Ureter (tissue), 1 donor: ENCODE results near the gene DLEC1. TPM values are rescaled to one million over a fixed set of nuclear protein-coding genes. Genes with fewer than 3 reads are reported as not detected.

Experiments used
- DNase-seq: peaks from one replicate; pipeline ENCODE4 v3.0.0-alpha.2; 2020; ENCODE audit warnings: low spot score
- total RNA-seq: library from RNA; stranded (reverse); gene quantifications from one replicate; pipeline ENCODE4 v1.2.4, GENCODE V29; 2023
- donor health status: DM: yes; HTN: yes; CAD: no.

The DLEC1 gene
- total RNA-seq, 1 donor from 2014 or later: 5.6 TPM

- no peak for DNase-seq
Measured at GRCh38 chr3:38000965-38001455, 38.0 kb upstream of the DLEC1 start.

DNA sequence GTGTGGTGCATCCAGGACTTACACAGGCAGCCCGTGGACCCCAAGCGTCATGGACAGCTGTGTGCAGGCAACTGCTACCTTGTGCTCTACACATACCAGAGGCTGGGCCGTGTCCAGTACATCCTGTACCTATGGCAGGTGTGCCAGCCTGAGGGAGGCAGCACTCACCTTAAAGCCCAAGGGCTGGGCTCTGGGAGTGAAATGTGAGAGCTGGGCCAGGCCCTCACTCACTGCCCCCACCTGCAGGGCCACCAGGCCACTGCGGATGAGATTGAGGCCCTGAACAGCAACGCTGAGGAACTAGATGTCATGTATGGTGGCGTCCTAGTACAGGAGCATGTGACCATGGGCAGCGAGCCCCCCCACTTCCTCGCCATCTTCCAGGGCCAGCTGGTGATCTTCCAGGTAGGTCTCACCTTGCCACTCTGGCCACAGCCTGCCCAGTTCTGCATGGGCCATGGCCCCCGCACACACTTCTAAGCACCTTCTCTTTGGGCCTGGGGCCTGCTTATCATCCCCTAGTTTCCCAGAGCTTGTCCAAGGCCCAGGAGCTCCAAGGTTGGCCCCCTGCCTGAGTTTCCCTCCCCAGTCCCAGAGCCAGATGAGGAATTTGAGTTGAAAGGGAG, 37.4 kb upstream of the DLEC1 start:
- DNase-seq: no peak

DNA sequence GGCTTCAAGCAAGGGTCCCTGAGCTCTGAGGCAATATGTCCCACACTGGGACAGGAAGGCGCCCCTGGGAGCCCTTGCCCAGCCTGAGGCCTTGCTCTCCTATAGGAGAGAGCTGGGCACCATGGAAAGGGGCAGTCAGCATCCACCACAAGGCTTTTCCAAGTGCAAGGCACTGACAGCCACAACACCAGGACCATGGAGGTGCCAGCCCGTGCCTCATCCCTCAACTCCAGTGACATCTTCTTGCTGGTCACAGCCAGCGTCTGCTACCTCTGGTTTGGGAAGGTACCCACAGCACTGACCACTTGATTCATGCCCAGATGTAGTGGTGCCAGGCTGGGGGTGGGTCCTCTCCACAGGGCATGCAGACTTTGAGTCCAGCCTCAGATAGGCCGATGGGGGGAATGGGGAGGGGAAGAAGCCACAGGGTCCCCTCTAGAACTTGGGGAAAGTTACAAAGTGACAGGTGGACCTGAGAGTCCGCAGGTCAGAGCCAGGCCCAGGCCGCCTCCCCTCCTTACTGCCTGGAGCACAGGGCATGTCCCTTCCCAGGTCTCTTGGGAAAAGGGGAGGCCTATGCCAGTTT, 36.6 kb upstream of the DLEC1 start:
- no peak for DNase-seq

GRCh38 chr3:38002940-38003339, 36.1 kb upstream of the DLEC1 start:
- DNase-seq: no peak

- no peak for DNase-seq
Measured at GRCh38 chr3:38003371-38003816, 35.6 kb upstream of the DLEC1 start.

- DNase-seq: no peak
Measured at GRCh38 chr3:38003817-38004414, 35.1 kb upstream of the DLEC1 start.

- DNase-seq: peak; percentile 87
Measured at GRCh38 chr3:38004415-38005075, 34.5 kb upstream of the DLEC1 start.

DNA sequence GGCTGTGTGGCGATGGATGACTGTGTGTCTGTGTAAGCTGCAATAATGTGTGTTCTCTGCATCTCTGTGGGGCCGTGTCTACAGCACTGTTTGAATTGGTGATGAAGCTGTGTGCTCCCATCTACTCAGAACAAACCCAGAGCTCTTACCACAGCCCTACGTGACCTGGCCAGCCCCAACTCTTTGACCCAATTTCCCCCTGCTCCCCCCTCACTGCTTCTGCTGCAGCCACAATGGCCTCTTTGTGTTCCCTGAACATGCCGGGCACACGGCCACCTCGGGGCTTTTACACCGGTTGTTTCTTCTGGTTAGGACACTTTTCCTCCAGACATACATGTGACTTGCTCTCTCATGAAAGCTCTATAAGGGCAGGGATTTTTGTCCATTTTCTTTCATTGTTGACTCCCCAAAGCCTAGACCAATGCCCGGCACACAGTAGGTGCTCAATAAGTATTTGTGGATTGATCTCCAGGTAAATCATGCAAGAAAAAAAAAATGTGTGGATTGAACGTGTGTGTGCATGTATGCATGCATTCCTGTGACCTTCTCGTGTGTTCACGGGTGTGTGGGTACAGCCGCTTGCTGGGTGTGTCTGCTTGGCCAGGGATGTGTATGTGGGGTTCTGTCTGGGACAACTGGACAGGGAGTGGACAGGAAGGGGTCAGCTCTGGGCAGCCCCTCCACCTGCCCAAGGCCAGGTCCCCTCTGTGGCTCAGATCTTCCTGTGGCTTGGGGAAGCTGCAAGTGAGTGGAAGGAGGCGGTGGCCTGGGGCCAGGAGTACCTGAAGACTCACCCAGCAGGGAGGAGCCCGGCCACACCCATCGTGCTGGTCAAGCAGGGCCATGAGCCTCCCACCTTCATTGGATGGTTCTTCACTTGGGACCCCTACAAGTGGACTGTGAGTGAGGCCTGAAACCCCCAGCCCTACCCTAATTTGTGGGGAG, 33.7 kb upstream of the DLEC1 start:
- DNase-seq: no peak

- no peak for DNase-seq
Measured at GRCh38 chr3:38006031-38006430, 33.0 kb upstream of the DLEC1 start.

DNA sequence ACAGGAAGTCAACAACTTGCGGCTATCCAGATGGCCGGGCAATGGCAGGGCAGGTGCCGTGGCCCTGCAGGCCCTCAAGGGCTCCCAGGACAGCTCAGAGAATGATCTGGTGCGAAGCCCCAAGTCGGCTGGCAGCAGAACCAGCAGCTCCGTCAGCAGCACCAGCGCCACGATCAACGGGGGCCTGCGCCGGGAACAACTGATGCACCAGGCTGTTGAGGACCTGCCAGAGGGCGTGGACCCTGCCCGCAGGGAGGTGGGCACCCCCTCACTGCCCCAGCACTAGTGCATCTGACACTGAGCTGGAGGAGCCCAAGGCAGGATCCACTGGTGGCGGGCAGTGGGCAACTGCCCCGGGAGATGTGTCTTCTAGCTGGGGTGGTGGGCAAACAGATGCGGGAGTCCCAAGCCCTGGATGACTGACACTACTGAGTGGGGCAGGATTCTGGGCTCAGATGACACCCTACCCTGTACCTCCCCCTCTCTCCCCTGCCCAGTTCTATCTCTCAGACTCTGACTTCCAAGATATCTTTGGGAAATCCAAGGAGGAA, 32.5 kb upstream of the DLEC1 start:
- DNase-seq: no peak

DNA sequence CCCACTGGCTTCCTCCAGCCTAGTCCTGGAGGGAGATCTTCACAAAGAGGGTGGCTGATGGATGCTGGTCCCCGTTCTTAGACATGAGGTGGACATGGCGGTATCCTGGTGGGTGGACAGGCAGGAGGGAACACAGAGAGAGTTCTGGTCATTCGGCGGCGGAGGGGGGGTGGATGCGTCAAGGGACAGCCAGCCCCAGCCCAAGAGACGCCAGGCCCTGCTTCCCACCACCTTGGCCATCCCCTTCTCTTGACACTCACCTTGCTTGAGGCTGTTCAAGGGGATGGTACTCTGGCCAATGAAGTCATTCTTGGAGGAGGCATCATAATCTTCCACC, 31.3 kb upstream of the DLEC1 start:
- DNase-seq: no peak

- no peak for DNase-seq
Measured at GRCh38 chr3:38008191-38008701, 30.8 kb upstream of the DLEC1 start.

GRCh38 chr3:38008971-38009580, 29.9 kb upstream of the DLEC1 start:
- no peak for DNase-seq

GRCh38 chr3:38009807-38010591, 29.0 kb upstream of the DLEC1 start:
- no peak for DNase-seq

- DNase-seq: no peak
Measured at GRCh38 chr3:38011111-38011510, 27.9 kb upstream of the DLEC1 start.

DNA sequence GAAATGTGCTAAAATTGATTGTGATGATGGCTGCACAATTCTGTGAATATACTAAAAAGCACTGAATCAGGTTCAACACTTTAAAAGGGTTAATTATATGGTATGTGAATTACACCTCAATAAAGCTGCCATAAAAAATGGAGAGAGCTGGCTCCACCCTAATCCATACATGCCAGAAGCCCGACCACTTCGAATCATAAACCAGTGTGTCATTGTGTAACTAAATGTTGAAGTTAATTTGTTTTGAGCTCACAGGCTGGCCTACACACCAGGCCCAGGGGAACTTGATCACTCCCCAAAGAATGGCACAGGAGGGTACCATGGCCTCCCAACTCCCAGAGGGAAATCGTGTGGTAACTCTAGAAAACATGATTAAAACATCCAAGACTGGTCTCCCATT, 23.5 kb upstream of the DLEC1 start:
- DNase-seq: no peak

GRCh38 chr3:38015984-38016383, 23.0 kb upstream of the DLEC1 start:
- no peak for DNase-seq

DNA sequence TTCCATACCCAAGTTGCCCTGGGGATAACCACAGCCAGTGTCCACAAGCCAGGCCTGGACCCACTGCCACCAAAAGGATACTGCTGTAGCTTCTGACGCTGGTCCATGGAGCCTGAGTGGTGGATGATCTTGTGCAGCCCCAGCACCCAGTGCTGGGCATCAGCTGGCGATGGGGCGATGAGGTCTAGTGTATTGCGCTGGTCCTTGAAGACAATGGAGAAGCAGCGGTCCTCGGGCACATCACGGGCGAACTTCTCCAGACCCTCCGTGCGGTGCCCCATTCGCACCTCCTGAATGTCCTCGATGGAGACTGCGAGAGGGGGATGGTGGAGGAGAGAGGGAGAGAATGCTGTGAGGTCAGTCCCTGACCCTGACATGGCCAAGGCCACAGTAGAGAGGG, 22.6 kb upstream of the DLEC1 start:
- no peak for DNase-seq

DNA sequence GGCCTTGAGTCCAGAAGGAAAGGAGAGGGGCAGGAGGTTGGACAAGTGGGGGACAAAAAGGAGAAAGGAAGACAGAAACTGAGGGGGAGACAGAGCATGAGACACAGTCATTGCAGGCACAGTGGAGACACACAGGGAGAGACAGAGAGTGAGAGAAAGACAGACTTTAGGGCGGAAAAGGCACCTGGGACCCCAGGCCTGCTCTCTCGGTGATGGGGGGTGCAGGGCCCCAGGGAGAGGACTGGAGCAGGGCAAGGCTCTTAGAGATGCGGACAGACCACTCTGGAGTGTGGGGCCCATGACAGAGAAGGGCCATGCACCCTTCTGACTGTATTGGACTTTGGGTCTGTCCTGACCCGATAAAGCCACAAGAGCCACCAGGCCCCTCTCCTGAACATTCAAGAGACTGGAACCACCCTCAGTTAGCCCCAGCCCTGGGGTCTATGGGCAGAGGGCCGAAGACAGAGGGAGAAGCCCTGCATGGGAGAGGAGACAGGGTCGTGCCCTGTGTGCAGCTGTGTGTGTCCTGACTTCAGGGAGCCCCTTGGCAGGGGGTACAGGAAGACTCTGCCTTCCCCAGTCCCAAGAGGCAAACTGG, 22.1 kb upstream of the DLEC1 start:
- no peak for DNase-seq
